ENCODE measurements around the gene KRTAP9-1. TPM values are rescaled to one million over a fixed set of nuclear protein-coding genes. Genes with fewer than 3 reads are reported as not detected.
"Not testable (repeated sequence)": the region's sequence is repeated elsewhere in the genome, so short reads cannot be mapped to it uniquely, and the experiment has no call there.

Gene KRTAP9-1
- total and polyA plus RNA-seq, 8 donors = not detected

DNA sequence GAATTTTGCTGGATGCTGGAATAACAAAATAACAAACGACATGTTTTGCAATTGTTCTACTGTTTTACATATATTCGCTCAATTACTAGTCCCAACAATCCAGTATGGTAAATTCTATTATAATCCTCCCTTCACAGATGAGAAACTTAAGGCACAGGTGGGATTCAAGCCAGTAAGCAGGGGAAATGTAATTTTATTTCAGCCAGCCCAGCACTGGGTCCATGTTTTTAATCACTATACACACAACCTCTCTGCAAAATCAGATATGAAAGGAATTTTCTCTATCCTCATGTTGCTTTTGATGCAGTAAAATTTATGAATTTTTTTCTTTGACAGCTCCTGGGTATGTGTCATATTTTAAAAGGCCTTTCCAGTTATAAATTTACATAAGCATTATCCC is 44.4 kb upstream of the KRTAP9-1 start:
- DNase-seq = no peak
- intact Hi-C loops (cut with DNase I; ENCODE audit: low total_unique reads) = no loop called here
- Histone ChIP-seq H3K9me3 (peaks cover 0 to 32% (median 23%) of the 10 kb centered on the region in 4 donors), H3K27me3 (peaks cover 0 to 13% (median 0%) of the 10 kb centered on the region in 3 donors), H3K27ac (no peak overlapping the region), H3K4me1 (no peaks in the 10 kb centered on the region), H3K36me3 (no peaks in the 10 kb centered on the region), H3K4me3 (no peak overlapping the region)
- no peak for TF ChIP-seq POLR2A (IDR thresholded peaks at IDR 0.05)
- TF ChIP-seq EP300 (IDR thresholded peaks at IDR 0.05) = no peak
- TF ChIP-seq POLR2AphosphoS5 (IDR thresholded peaks at IDR 0.05) = no peak
- TF ChIP-seq, protein P1, sequence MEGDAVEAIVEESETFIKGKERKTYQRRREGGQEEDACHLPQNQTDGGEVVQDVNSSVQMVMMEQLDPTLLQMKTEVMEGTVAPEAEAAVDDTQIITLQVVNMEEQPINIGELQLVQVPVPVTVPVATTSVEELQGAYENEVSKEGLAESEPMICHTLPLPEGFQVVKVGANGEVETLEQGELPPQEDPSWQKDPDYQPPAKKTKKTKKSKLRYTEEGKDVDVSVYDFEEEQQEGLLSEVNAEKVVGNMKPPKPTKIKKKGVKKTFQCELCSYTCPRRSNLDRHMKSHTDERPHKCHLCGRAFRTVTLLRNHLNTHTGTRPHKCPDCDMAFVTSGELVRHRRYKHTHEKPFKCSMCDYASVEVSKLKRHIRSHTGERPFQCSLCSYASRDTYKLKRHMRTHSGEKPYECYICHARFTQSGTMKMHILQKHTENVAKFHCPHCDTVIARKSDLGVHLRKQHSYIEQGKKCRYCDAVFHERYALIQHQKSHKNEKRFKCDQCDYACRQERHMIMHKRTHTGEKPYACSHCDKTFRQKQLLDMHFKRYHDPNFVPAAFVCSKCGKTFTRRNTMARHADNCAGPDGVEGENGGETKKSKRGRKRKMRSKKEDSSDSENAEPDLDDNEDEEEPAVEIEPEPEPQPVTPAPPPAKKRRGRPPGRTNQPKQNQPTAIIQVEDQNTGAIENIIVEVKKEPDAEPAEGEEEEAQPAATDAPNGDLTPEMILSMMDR (IDR thresholded peaks at IDR 0.05) = no peak
- 84 to 91% (median 88%) methylated on average over 2 of the region's 2 CpGs for WGBS, 5 donors

DNA sequence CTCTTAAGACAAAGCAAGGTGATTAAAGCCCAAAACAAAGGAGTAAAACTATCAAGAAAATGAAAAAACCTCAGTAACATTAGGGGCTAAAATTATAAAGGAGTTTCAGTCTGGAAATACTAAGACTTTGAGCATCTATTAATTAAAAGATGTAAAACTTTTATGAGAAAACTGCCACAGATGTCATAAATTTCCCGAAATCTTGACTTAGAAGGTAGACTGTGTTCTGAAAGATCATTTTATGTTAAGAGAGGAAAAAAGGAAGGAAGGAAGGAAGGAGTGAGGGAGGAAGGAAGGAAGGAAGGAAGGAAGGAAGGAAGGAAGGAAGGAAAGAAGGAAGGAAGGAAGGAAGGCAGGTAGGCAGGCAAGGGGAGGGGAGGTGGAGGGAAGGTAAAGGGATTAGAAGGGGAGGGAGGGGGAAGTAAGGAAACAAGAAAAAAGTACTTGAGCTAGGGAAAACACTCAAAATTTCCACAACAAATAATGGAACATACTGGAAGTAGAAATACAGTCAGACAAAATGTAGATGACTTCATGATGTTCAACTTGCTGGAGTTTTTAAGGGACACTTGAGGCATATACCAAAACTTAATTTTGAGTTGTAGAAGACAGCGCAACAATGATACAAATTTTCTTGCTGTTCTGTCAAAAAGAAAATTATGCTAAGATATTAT is 42.0 kb upstream of the KRTAP9-1 start:
- Histone ChIP-seq H3K27me3 (peaks cover 0 to 13% (median 0%) of the 10 kb centered on the region in 3 donors), H3K9me3 (peaks cover 0 to 18% (median 15%) of the 10 kb centered on the region in 4 donors), H3K4me1 (no peaks in the 10 kb centered on the region), H3K4me3 (no peak overlapping the region), H3K27ac (no peak overlapping the region), H3K36me3 (no peaks in the 10 kb centered on the region)
- 70 to 96% (median 92%) methylated on average over 2 of the region's 2 CpGs for WGBS, 5 donors
- intact Hi-C loops (cut with DNase I; ENCODE audit: low total_unique reads) = no loop called here
- TF ChIP-seq POLR2A (IDR thresholded peaks at IDR 0.05) (no peak), POLR2AphosphoS5 (IDR thresholded peaks at IDR 0.05) (no peak), EP300 (IDR thresholded peaks at IDR 0.05) (no peak)
- TF ChIP-seq, protein P1 (IDR thresholded peaks at IDR 0.05) = no peak
- DNase-seq = no peak

DNA sequence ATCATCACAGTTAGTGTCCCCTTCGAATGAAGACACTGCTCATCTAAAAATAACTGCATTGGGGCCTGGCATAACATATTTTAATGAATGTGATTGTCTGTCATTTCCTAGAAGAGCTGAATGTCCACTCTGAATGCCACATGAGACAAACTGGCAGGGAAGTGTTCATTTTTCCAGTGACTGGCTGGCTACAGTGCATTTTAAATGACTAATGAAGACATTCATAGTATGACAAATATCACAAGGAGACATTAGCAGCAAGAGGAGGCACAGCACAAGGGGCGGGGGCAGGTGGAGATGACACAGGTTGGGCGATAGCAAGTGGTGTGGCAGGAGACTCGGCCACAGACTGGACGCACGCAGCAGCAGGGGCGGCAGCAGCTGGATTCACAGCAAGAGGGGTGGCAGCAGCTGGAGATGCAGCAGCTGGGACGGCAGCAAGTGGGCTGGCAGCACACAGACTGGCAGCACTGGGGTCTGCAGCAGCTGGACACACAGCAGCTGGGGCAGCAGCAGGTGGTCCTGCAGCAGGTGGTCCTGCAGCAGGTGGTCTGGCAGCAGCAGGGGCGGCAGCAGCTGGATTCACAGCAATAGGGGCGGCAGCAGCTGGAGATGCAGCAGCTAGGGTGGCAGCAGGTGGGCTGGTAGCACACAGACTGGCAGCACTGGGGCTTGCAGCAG is 40.6 kb upstream of the KRTAP9-1 start:
- DNase-seq; H3K27ac ChIP-seq; H3K4me1 ChIP-seq; H3K9me3 ChIP-seq; H3K4me3 ChIP-seq; H3K36me3 ChIP-seq; intact Hi-C loops (cut with DNase I; ENCODE audit: low total_unique reads): not testable (repeated sequence)
- peaks cover 0 to 13% (median 0%) of the 10 kb centered on the region in 3 donors for H3K27me3 ChIP-seq
- WGBS, 5 donors = 71 to 83% (median 78%) methylated on average over 8 to 10 of the region's 10 CpGs

DNA sequence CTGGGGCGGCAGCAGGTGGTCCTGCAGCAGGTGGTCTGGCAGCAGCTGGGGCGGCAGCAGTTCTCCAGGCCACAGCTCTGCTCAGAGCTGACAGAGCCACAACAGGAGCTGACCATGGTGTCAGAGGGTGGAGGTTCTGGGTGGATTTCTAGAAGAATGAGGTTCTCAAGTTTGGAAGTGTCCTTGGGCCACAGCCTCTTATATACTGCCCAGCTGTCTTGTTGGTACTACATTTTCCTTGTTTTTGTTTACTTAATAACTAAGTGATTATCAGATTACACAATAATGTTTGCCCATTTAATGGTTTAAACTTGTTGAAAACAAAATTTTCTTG is 40.1 kb upstream of the KRTAP9-1 start, which contains the start of gene KRTAP4-5:
KRTAP4-5 (minus strand) TSS at position 174 of the 334 bp plus-strand sequence; CDS start at position 116, 58 bp downstream.
- Histone ChIP-seq H3K27me3 (peaks cover 0 to 17% (median 0%) of the 10 kb centered on the region in 3 donors), H3K9me3 (no peaks in the 10 kb centered on the region), H3K36me3 (no peaks in the 10 kb centered on the region), H3K27ac (no peak within 1 kb of the TSS), H3K4me1 (no peaks in the 10 kb centered on the region), H3K4me3 (no peak within 1 kb of the TSS)
- intact Hi-C loops (cut with DNase I; ENCODE audit: low total_unique reads) = no loop called here
- TF ChIP-seq, protein P1 (IDR thresholded peaks at IDR 0.05) = no peak
- TF ChIP-seq EP300 (IDR thresholded peaks at IDR 0.05) (no peak), POLR2A (IDR thresholded peaks at IDR 0.05) (no peak), POLR2AphosphoS5 (IDR thresholded peaks at IDR 0.05) (no peak)
- no peak for DNase-seq
- 50 to 59% (median 57%) methylated on average over 2 of the region's 2 CpGs for WGBS, 5 donors

DNA sequence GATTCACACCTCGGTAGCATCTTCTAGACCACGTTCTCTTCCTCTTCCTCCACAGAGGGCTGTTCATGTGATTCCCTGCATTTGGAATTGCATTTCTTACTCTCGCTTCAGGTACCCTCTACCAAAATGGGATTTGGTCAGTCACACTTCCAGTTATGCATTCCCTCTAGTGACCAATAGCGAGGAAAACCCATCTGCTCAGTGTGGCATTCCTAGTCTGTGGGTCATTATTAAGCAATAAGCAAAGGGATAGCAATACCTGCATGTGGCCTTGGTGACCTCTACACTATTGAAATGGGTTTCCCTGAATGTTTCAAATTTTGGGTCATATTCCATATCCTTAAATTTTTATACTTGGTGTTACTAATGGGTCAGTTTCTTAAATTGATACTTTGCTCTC is 39.7 kb upstream of the KRTAP9-1 start:
- TF ChIP-seq, protein P1 (IDR thresholded peaks at IDR 0.05) = no peak
- TF ChIP-seq EP300 (IDR thresholded peaks at IDR 0.05) (no peak), POLR2AphosphoS5 (IDR thresholded peaks at IDR 0.05) (no peak), POLR2A (IDR thresholded peaks at IDR 0.05) (no peak)
- WGBS, 5 donors = 78 to 86% (median 84%) methylated on average over 4 of the region's 4 CpGs
- no peak overlapping the region for H3K27ac ChIP-seq

More for the DNA sequence above, 39.7 kb upstream of the KRTAP9-1 start:
- DNase-seq = no peak
- no peaks in the 10 kb centered on the region for H3K36me3 ChIP-seq
- intact Hi-C loops (cut with DNase I; ENCODE audit: low total_unique reads) = no loop called here
- no peak overlapping the region for H3K4me3 ChIP-seq
- H3K27me3 ChIP-seq = peaks cover 0 to 17% (median 0%) of the 10 kb centered on the region in 3 donors
- H3K4me1 ChIP-seq = no peaks in the 10 kb centered on the region
- H3K9me3 ChIP-seq = no peaks in the 10 kb centered on the region

Measured in stomach (tissue), 9 donors.